NCI-H2081 (cell line): ENCODE data around the gene AGXT.

Experiments
- DNase-seq, 2 experiments: peaks; one replicate each; lab custom pipeline; 2025; lab: John Stamatoyannopoulos, UW

Gene AGXT

GRCh38 chr2:240898108-240898730, 29.6 kb downstream of the AGXT start:
- DNase-seq: no peak

GRCh38 chr2:240898731-240899467, 30.3 kb downstream of the AGXT start:
- DNase-seq: no peak

- DNase-seq: no peak
Measured at GRCh38 chr2:240899468-240899865, 30.8 kb downstream of the AGXT start.

GRCh38 chr2:240900141-240900860, 31.7 kb downstream of the AGXT start:
- DNase-seq: no peak

GRCh38 chr2:240901986-240902614, 33.5 kb downstream of the AGXT start:
- DNase-seq: no peak

- DNase-seq: no peak
Measured at GRCh38 chr2:240902615-240903041, 34.0 kb downstream of the AGXT start.

- DNase-seq: no peak
Measured at GRCh38 chr2:240903191-240904060, 34.8 kb downstream of the AGXT start.

- DNase-seq: no peak
Measured at GRCh38 chr2:240904216-240905175, 35.9 kb downstream of the AGXT start.

- peak; percentile 40 to 55 for DNase-seq
Measured at GRCh38 chr2:240905176-240905781, 36.7 kb downstream of the AGXT start.

- peak in 1 of 2 experiments; percentile 13 for DNase-seq
Measured at GRCh38 chr2:240906141-240906910, 37.7 kb downstream of the AGXT start, which contains the start of gene CROCC2. Gene CROCC2 (plus strand): TSS chr2:240906336. CDS start chr2:240906514, 178 bp downstream.

- DNase-seq: no peak
Measured at GRCh38 chr2:240906911-240907590, 38.4 kb downstream of the AGXT start.

- no peak for DNase-seq
Measured at GRCh38 chr2:240909216-240909974, 40.8 kb downstream of the AGXT start.

GRCh38 chr2:240911641-240912265, 43.1 kb downstream of the AGXT start:
- no peak for DNase-seq

GRCh38 chr2:240912878-240913809, 44.5 kb downstream of the AGXT start:
- no peak for DNase-seq

- peak; percentile 45 to 52 for DNase-seq
Measured at GRCh38 chr2:240913810-240914644, 45.4 kb downstream of the AGXT start.
